ENCODE results near the gene VAV1. TPM values are rescaled to one million over a fixed set of nuclear protein-coding genes. Genes with fewer than 3 reads are reported as not detected.
A peak's percentile ranks its signal among the peaks of the same experiment; 100 is the strongest.

The VAV1 gene
- total and polyA plus RNA-seq, 2 experiments from 2014 or later: 0.82 to 1.8 TPM

GRCh38 chr19:6736169-6736916 lies 36.2 kb upstream of the VAV1 start (continued):
- TF ChIP-seq REST (IDR thresholded peaks at IDR 0.05; ENCODE audit: unreplicated experiment): no peak
- peak; percentile 43 to 51 for TF ChIP-seq CTCF (conservative IDR thresholded peaks at IDR 0.05; ENCODE audit: low read depth in 2 of 2)
- TF ChIP-seq ETS1 (IDR thresholded peaks at IDR 0.05): no peak
- TF ChIP-seq STAT1 (IDR thresholded peaks at IDR 0.05; ENCODE audit: unreplicated experiment): no peak
- 0 out of 2 replicates have a peak, but pooled peaks have one; percentile 25 for TF ChIP-seq CREB1 (CRISPR knock-in tag; IDR thresholded peaks at IDR 0.05; ENCODE audit: low read depth)
- no peak for TF ChIP-seq POLR2AphosphoS5 (IDR thresholded peaks at IDR 0.05; ENCODE audit: low read depth)
- no peak for TF ChIP-seq NANOG (IDR thresholded peaks at IDR 0.05; ENCODE audit: borderline replicate concordance)

GRCh38 chr19:6736917-6737283 lies 35.6 kb upstream of the VAV1 start:
- Histone ChIP-seq H4K20me1 (replicated peaks; ENCODE audit: insufficient read depth) (peaks cover 5% of the 10 kb centered on the region; the same call in 1 of the 2 replicates), H2AFZ (no peak overlapping the region; the same call in 1 of the 2 replicates), H3K4me3 (peak overlapping the region; percentile 94), H3K36me3 (ENCODE audit: insufficient read depth) (no peaks in the 10 kb centered on the region), H3K4me2 (peak overlapping the region; percentile 95), H3K9me2 (ENCODE audit: insufficient read depth) (no peaks in the 10 kb centered on the region), H3K79me2 (replicated peaks; ENCODE audit: insufficient read depth) (peaks cover 24% of the 10 kb centered on the region), H3K27ac (ENCODE audit: low read depth) (peak overlapping the region; percentile 78), H3F3A (replicated peaks; ENCODE audit: low read depth) (0 out of 2 replicates have a peak, but pooled peaks cover 11% of the 10 kb centered on the region), H3K27me3 (ENCODE audit: insufficient read depth) (no peaks in the 10 kb centered on the region), H3K4me1 (ENCODE audit: insufficient read depth) (peaks cover 36% of the 10 kb centered on the region)
- DNase-seq (ENCODE audit: low spot score) (no peak), ATAC-seq (no peak)
- Mint-ChIP-seq H3K27me3 (ENCODE audit: insufficient read depth, low read depth, poor library complexity) (peaks cover 15% of the 10 kb centered on the region), H3K9me3 (no peaks in the 10 kb centered on the region; the same call in 2 of the 3 replicates), H3K4me1 (peaks cover 36% of the 10 kb centered on the region), H3K4me3 (peak overlapping the region; percentile 95), H3K27ac (peak overlapping the region; percentile 98), H3K36me3 (ENCODE audit: low read depth) (peaks cover 10% of the 10 kb centered on the region; the same call in 2 of the 3 replicates)
- TF ChIP-seq CTCF (conservative IDR thresholded peaks at IDR 0.05; ENCODE audit: low read depth in 2 of 2) (0 out of 4 replicates have a peak, but pooled peaks of 1 of the 2 experiments have one; percentile 4), JUNB (IDR thresholded peaks at IDR 0.05; ENCODE audit: unreplicated experiment) (no peak), NANOG (IDR thresholded peaks at IDR 0.05; ENCODE audit: borderline replicate concordance) (no peak), POLR2AphosphoS5 (IDR thresholded peaks at IDR 0.05; ENCODE audit: low read depth) (peak; percentile 17; the same call in 1 of the 2 replicates), ZNF114 (CRISPR knock-in tag; IDR thresholded peaks at IDR 0.05) (no peak), ETS1 (IDR thresholded peaks at IDR 0.05) (no peak), EZH2 (IDR thresholded peaks at IDR 0.05; ENCODE audit: low read depth, unreplicated experiment) (no peak), ZNF331 (CRISPR knock-in tag; IDR thresholded peaks at IDR 0.05; ENCODE audit: low read depth) (no peak), REST (IDR thresholded peaks at IDR 0.05; ENCODE audit: unreplicated experiment) (no peak), CREB1 (CRISPR knock-in tag; IDR thresholded peaks at IDR 0.05; ENCODE audit: low read depth) (no peak; the same call in 1 of the 2 replicates)

Measured in GM23338 (cell line).